ENCODE data around the gene GPANK1. TPM values are rescaled to one million over a fixed set of nuclear protein-coding genes. Genes with fewer than 3 reads are reported as not detected.

GPANK1 gene
- total and polyA plus RNA-seq, 2 of the 13 experiments (the other 11 are each of a cell fraction or from before 2014, with no cell fraction given), result 15.4 to 22.8 TPM

- TF ChIP-seq ZNF317 (CRISPR knock-in tag; IDR thresholded peaks at IDR 0.05) (no peak), ZNF629 (CRISPR knock-in tag; conservative IDR thresholded peaks at IDR 0.05) (no peak), ZNF280D (CRISPR knock-in tag; IDR thresholded peaks at IDR 0.05) (no peak), HMG20B (CRISPR knock-in tag; conservative IDR thresholded peaks at IDR 0.05) (0 out of 2 replicates have a peak, but pooled peaks have one; percentile 48), RARA (CRISPR knock-in tag; IDR thresholded peaks at IDR 0.05) (peak; percentile 20; the same call in 1 of the 2 replicates), AGO2 (optimal IDR thresholded peaks at IDR 0.05; ENCODE audit: low read depth, low read length) (peak; percentile 69), ZBTB14 (CRISPR knock-in tag; IDR thresholded peaks at IDR 0.05) (no peak), ZNF251 (CRISPR knock-in tag; IDR thresholded peaks at IDR 0.05) (no peak), ARHGAP35 (CRISPR knock-in tag; IDR thresholded peaks at IDR 0.05; ENCODE audit: borderline replicate concordance) (0 out of 2 replicates have a peak, but pooled peaks have one; percentile 9), DNMT3B (CRISPR knock-in tag; conservative IDR thresholded peaks at IDR 0.05) (peak; percentile 47; the same call in 1 of the 2 replicates), BCL6 (CRISPR knock-in tag; IDR thresholded peaks at IDR 0.05) (no peak; the same call in 1 of the 2 replicates), ZNF501 (CRISPR knock-in tag; IDR thresholded peaks at IDR 0.05) (no peak; the same call in 1 of the 2 replicates), NFE2L2 (IDR thresholded peaks at IDR 0.05; ENCODE audit: low read length) (no peak), RAD21 (CRISPR knock-in tag; IDR thresholded peaks at IDR 0.05) (peak; percentile 57), ATAD3A (CRISPR knock-in tag; IDR thresholded peaks at IDR 0.05) (no peak), RBFOX2 (IDR thresholded peaks at IDR 0.05; ENCODE audit: low read depth, low read length) (peak; percentile 88), FOXK1 (CRISPR knock-in tag; IDR thresholded peaks at IDR 0.05; ENCODE audit: borderline replicate concordance, low read depth) (peak; percentile 12; the same call in 1 of the 2 replicates), HOXA9 (CRISPR knock-in tag; IDR thresholded peaks at IDR 0.05; ENCODE audit: borderline replicate concordance) (0 out of 2 replicates have a peak, but pooled peaks have one; percentile 50), HDAC1 (CRISPR knock-in tag; IDR thresholded peaks at IDR 0.05) (peak; percentile 61), ZNF224 (CRISPR knock-in tag; IDR thresholded peaks at IDR 0.05) (0 out of 2 replicates have a peak, but pooled peaks have one; percentile 1), SNAPC2 (CRISPR knock-in tag; IDR thresholded peaks at IDR 0.05) (peak; percentile 96; the same call in 1 of the 2 replicates), CSRNP1 (CRISPR knock-in tag; IDR thresholded peaks at IDR 0.05) (no peak; the same call in 1 of the 2 replicates), ZNF33B (CRISPR knock-in tag; IDR thresholded peaks at IDR 0.05) (peak; percentile 70; the same call in 1 of the 2 replicates)
Measured at GRCh38 chr6:31620586-31621319, 44.0 kb downstream of the GPANK1 start, which contains the start of gene PRRC2A (continued).

All from HepG2 (cell line).